Measurements from ENCODE around the gene WWC2. TPM values are rescaled to one million over a fixed set of nuclear protein-coding genes. Genes with fewer than 3 reads are reported as not detected.

Gene WWC2
- 13.0 to 21.2 TPM (median 18.9 TPM) in 5 replicates for total RNA-seq (2022; extraction: Qiagen RNA extraction)

GRCh38 chr4:183098723-183099536 is at the start of gene WWC2:
WWC2 (plus strand) TSS chr4:183099257; CDS start chr4:183099492, 235 bp downstream.

GRCh38 chr4:183320211-183321059 is 221.4 kb downstream of the WWC2 start, which contains the start of gene CLDN22:
CLDN22 (minus strand) TSS chr4:183320276; CDS start chr4:183320218, 58 bp downstream.

GRCh38 chr4:183322326-183322725 is 223.3 kb downstream of the WWC2 start, which contains the start of gene CLDN24:
CLDN24 (minus strand) TSS chr4:183322426; CDS start chr4:183322426, 0 bp downstream.

Other genes starting within 250 kb of the WWC2 start
- gene DCTD, start 181.9 kb upstream of the WWC2 start, total RNA-seq (2022; extraction: Qiagen RNA extraction) = 74.1 to 77.3 TPM (median 76.1 TPM) in 5 replicates
- gene CLDN22, start 221.0 kb downstream of the WWC2 start, total RNA-seq (2022; extraction: Qiagen RNA extraction) = not detected in 5 replicates
- not detected in 5 replicates for gene CLDN24, start 223.2 kb downstream of the WWC2 start, total RNA-seq (2022; extraction: Qiagen RNA extraction)

Measured in A549 treated with dexamethasone at 1 μM for 4 hours (cell line).